IMR-90 (cell line): ENCODE data around the gene KIDINS220. TPM values are rescaled to one million over a fixed set of nuclear protein-coding genes. Genes with fewer than 3 reads are reported as not detected.

ENCODE experiments used
- ATAC-seq: fragments of 200-7000 bp; cut with Tn5 transposase; 2 replicates; pipeline ENCODE4 v1.9.1; 2020; ENCODE audit warnings: low read depth, mild to moderate bottlenecking, moderate library complexity
- BruUV-seq: library from RNA; stranded (reverse); fragments of 400-500 nt; replicated peaks from 2 replicates; lab custom pipeline; 2021; lab: Mats Ljungman, UMichigan
- CTCF ChIA-PET: fragments of 300-600 bp; formaldehyde crosslinking; extraction: SDS; loops from one replicate; lab custom pipeline; 2021; ENCODE audit warnings: antibody characterized with exemption; lab: Yijun Ruan, JAX
- POLR2A ChIA-PET: fragments of 300-600 bp; sonication (Branson Sonifier 250); formaldehyde crosslinking; loops from one replicate; lab custom pipeline; 2022; ENCODE audit warnings: antibody characterized with exemption; ENCODE audit not compliant: unreplicated experiment; lab: Charles Lee
- DNase-seq: peaks from one replicate; pipeline ENCODE4 v3.0.0; 2013
- H2AFZ ChIP-seq: replicated peaks from 2 replicates; pipeline ENCODE3; 2013; ENCODE audit warnings: low read length, mild to moderate bottlenecking; ENCODE audit not compliant: poor library complexity
- H2AK5ac ChIP-seq: 2 replicates; pipeline ENCODE4 v1.6.1; 2013; ENCODE audit warnings: low read depth, low read length, inconsistent platforms
- H2AK9ac ChIP-seq: replicated peaks from 2 replicates; pipeline ENCODE3; 2013; ENCODE audit warnings: mild to moderate bottlenecking, low read depth, low read length, moderate library complexity; ENCODE audit not compliant: poor library complexity
- H2BK120ac ChIP-seq: 2 replicates; pipeline ENCODE4 v1.6.1; 2013; ENCODE audit warnings: low read depth, low read length, inconsistent platforms
- H2BK15ac ChIP-seq: 3 replicates; pipeline ENCODE4 v1.6.1; 2013; ENCODE audit warnings: low read depth, low read length, inconsistent platforms
- H2BK20ac ChIP-seq: 2 replicates; pipeline ENCODE4 v1.6.1; 2013; ENCODE audit warnings: low read depth, mild to moderate bottlenecking, inconsistent platforms, low read length, moderate library complexity
- H2BK5ac ChIP-seq: 2 replicates; pipeline ENCODE4 v1.6.1; 2013; ENCODE audit warnings: mild to moderate bottlenecking, low read depth, low read length, inconsistent platforms; ENCODE audit not compliant: poor library complexity, severe bottlenecking
- H3K14ac ChIP-seq: replicated peaks from 2 replicates; pipeline ENCODE4 v1.6.1; 2013; ENCODE audit warnings: low read depth, low read length, inconsistent platforms
- H3K18ac ChIP-seq: 2 replicates; pipeline ENCODE4 v1.6.1; 2013; ENCODE audit warnings: low read depth, low read length, control low read depth
- H3K23ac ChIP-seq: 2 replicates; pipeline ENCODE4 v1.6.1; 2013; ENCODE audit warnings: low read depth, low read length, inconsistent platforms
- H3K27ac ChIP-seq: 2 replicates; pipeline ENCODE4 v1.5.1; 2013; ENCODE audit warnings: mild to moderate bottlenecking, control low read depth, low read length; ENCODE audit not compliant: insufficient read depth
- H3K27me3 ChIP-seq: 2 replicates; pipeline ENCODE4 v1.6.1; 2013; ENCODE audit warnings: low read length; ENCODE audit not compliant: control insufficient read depth, insufficient read depth
- H3K36me3 ChIP-seq: 2 replicates; pipeline ENCODE4 v1.6.1; 2013; ENCODE audit warnings: low read length, mixed read lengths; ENCODE audit not compliant: control insufficient read depth, insufficient read depth
- H3K4ac ChIP-seq: 2 replicates; pipeline ENCODE4 v1.6.1; 2013; ENCODE audit warnings: low read depth, low read length, inconsistent platforms
- H3K4me1 ChIP-seq: 2 replicates; pipeline ENCODE4 v1.6.1; 2013; ENCODE audit warnings: low read length, mixed read lengths; ENCODE audit not compliant: control insufficient read depth, insufficient read depth
- H3K4me2 ChIP-seq: 2 replicates; pipeline ENCODE4 v1.6.1; 2013; ENCODE audit warnings: low read depth, mild to moderate bottlenecking, control low read depth, low read length, moderate library complexity
- H3K4me3 ChIP-seq: 2 replicates; pipeline ENCODE4 v1.5.1; 2013; ENCODE audit warnings: low read depth, mild to moderate bottlenecking, control low read depth, low read length, moderate library complexity; ENCODE audit not compliant: insufficient read depth
- H3K56ac ChIP-seq: 2 replicates; pipeline ENCODE4 v1.6.1; 2013; ENCODE audit warnings: low read length, inconsistent platforms; ENCODE audit not compliant: insufficient read depth; ENCODE audit errors: extremely low read depth
- H3K79me1 ChIP-seq, 2 experiments: 2 replicates each; pipeline ENCODE4 v1.6.1; 2013; ENCODE audit warnings: low read length in 2 of 2, inconsistent platforms in 1 of 2, low read depth in 1 of 2
- H3K9ac ChIP-seq: 2 replicates; pipeline ENCODE4 v1.6.1; 2013; ENCODE audit warnings: low read depth, low read length, control low read depth
- H3K9me1 ChIP-seq: 2 replicates; pipeline ENCODE4 v1.6.1; 2013; ENCODE audit warnings: low read length, inconsistent platforms; ENCODE audit not compliant: insufficient read depth
- H3K9me3 ChIP-seq: 2 replicates; pipeline ENCODE4 v1.6.1; 2013; ENCODE audit warnings: low read length; ENCODE audit not compliant: control insufficient read depth, insufficient read depth
- H4K20me1 ChIP-seq: 2 replicates; pipeline ENCODE4 v1.6.1; 2013; ENCODE audit warnings: low read length, inconsistent platforms; ENCODE audit not compliant: insufficient read depth
- H4K5ac ChIP-seq: 2 replicates; pipeline ENCODE4 v1.6.1; 2013; ENCODE audit warnings: mild to moderate bottlenecking, low read depth, low read length, control low read depth
- H4K8ac ChIP-seq, 2 experiments: 2 replicates each; pipeline ENCODE4 v1.6.1; 2013; ENCODE audit warnings: low read depth in 2 of 2, low read length in 2 of 2, control low read depth in 1 of 2, inconsistent platforms in 1 of 2
- H4K91ac ChIP-seq: 2 replicates; pipeline ENCODE4 v1.6.1; 2013; ENCODE audit warnings: low read depth, low read length, inconsistent platforms; ENCODE audit not compliant: insufficient read depth
- BHLHE40 ChIP-seq: fragments of 150-350 bp; IDR thresholded peaks from 2 replicates; pipeline ENCODE4 v1.6.1; 2016; ENCODE audit warnings: mild to moderate bottlenecking, low read depth, low read length
- CEBPB ChIP-seq: IDR thresholded peaks from 2 replicates; pipeline ENCODE4 v1.6.1; 2012; ENCODE audit warnings: low read depth, low read length, improper control_type of control experiment
- CHD1 ChIP-seq: IDR thresholded peaks from 2 replicates; pipeline ENCODE4 v1.6.1; 2012; ENCODE audit warnings: low read depth, low read length, improper control_type of control experiment
- FOS ChIP-seq: fragments of 150-350 bp; IDR thresholded peaks from 2 replicates; pipeline ENCODE4 v1.6.1; 2016; ENCODE audit warnings: low read depth, low read length
- MAFK ChIP-seq: IDR thresholded peaks from 2 replicates; pipeline ENCODE4 v1.6.1; 2012; ENCODE audit warnings: low read depth, low read length, improper control_type of control experiment
- MAZ ChIP-seq: IDR thresholded peaks from 2 replicates; pipeline ENCODE4 v1.6.1; 2012; ENCODE audit warnings: low read depth, mild to moderate bottlenecking, low read length, improper control_type of control experiment, moderate library complexity, borderline replicate concordance
- MXI1 ChIP-seq: IDR thresholded peaks from 2 replicates; pipeline ENCODE4 v1.6.1; 2012; ENCODE audit warnings: low read depth, mild to moderate bottlenecking, low read length, moderate library complexity, borderline replicate concordance
- POLR2A ChIP-seq: IDR thresholded peaks from 2 replicates; pipeline ENCODE4 v1.6.1; 2012; ENCODE audit warnings: mild to moderate bottlenecking, low read depth, low read length
- RAD21 ChIP-seq: IDR thresholded peaks from 2 replicates; pipeline ENCODE4 v1.6.1; 2012; ENCODE audit warnings: low read length, improper control_type of control experiment
- RCOR1 ChIP-seq: IDR thresholded peaks from 2 replicates; pipeline ENCODE4 v1.6.1; 2012; ENCODE audit warnings: mild to moderate bottlenecking, low read length, improper control_type of control experiment; ENCODE audit not compliant: insufficient replicate concordance
- SMC3 ChIP-seq: fragments of 150-350 bp; IDR thresholded peaks from 2 replicates; pipeline ENCODE4 v1.6.1; 2016; ENCODE audit warnings: low read depth, mild to moderate bottlenecking, antibody characterized with exemption, low read length, moderate library complexity
- WGBS, 2 experiments: methylation state at CpG; one replicate each; pipeline versions ENCODE4 v1.1.5 to v1.1.7; 2013; ENCODE audit warnings: missing lambda C conversion rate in 2 of 2; ENCODE audit not compliant: insufficient read length in 1 of 2; ENCODE audit errors: extremely low coverage in 2 of 2; 5-methylcytosine and 5-hydroxymethylcytosine counted together
- dilution Hi-C: fragments of 300-500 bp; cut with HindIII; formaldehyde crosslinking; loops from one replicate; pipeline ENCODE4 v1.14.3; 2018; ENCODE audit warnings: low sequenced_read_pairs; ENCODE audit not compliant: unreplicated experiment
- in situ Hi-C: fragments of 300-500 bp; cut with MboI; formaldehyde crosslinking; loops from 3 replicates; pipeline ENCODE4 v1.14.3; 2019; ENCODE audit warnings: low sequenced_read_pairs, inconsistent platforms, mixed read lengths
- intact Hi-C: fragments of 100-400 bp; cut with micrococcal nuclease; formaldehyde crosslinking; loops from 2 replicates; pipeline ENCODE4 v1.10.0; 2022
- polyA plus RNA-seq, 3 experiments: library from polyadenylated mRNA; depleted of rRNA; stranded (reverse); fragments of >200 nt; gene quantifications; 2 replicates each; pipeline ENCODE4 v1.2.3, GENCODE V29; 2012; ENCODE audit warnings: low replicate concordance in 1 of 3
- total RNA-seq: library from RNA; depleted of rRNA; stranded (reverse); fragments of >200 nt; gene quantifications from 2 replicates; pipeline ENCODE4 v1.2.3, GENCODE V29; 2012
- TF ChIP-seq, protein P1 (sequence below): conservative IDR thresholded peaks from 2 replicates; pipeline ENCODE4 v1.5.1; 2012; ENCODE audit warnings: mild to moderate bottlenecking, low read depth, low read length, improper control_type of control experiment

KIDINS220 gene
- total and polyA plus RNA-seq, 2 of the 4 experiments (the other 2 are of a cell fraction): 23.1 to 63.4 TPM

DNA sequence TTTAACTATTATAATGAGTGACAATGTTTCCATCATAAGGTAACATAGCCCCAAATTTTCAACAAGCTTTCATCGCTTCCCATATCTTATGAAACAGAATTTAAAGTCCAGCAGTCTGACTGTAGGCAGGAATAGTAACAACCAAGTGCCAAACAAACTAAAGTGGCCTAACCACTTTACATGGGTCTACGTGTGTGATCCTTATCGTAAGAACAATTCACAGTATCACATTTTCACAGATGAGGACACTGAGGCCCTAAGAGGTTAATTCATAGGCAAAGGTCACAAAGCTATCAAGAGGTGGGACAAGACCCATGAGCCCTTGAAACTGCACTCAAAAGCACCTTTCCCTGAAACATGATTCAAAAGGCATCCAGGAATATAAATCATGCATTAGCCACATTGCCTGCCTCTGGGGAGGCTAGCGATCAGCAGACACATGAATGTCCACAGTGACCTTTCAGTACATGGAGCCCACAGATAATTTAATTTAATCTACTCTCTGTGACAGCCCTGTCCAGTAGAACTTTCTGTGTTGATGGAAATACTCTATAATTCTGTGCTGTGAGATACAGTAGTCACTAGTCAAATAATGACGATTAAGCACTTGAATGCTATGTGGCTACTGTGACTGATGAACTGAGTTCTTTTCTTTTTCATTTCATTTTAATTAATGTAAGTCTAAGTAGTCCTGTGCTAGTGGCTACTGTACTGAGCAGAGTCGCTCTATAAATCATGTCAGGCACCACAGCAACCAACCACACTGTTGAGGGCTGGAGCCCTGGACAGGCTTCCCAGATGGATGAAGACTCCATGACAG, 30.3 kb downstream of the KIDINS220 start (continued):
- TF ChIP-seq MAFK: no peak

- Histone ChIP-seq H3K9ac (no peak overlapping the region), H3K4ac (no peak overlapping the region), H2AK9ac (no peak overlapping the region), H3K9me3 (no peaks in the 10 kb centered on the region), H3K23ac (no peak overlapping the region; the same call in 1 of the 2 replicates), H2AFZ (no peak overlapping the region), H3K4me1 (0 out of 2 replicates have a peak, but pooled peaks cover 2% of the 10 kb centered on the region), H4K8ac (no peak overlapping the region), H2BK20ac (no peak overlapping the region), H3K14ac (no peak overlapping the region), H2BK120ac (no peak overlapping the region), H3K18ac (no peak overlapping the region), H4K20me1 (no peaks in the 10 kb centered on the region), H3K9me1 (peaks cover 14% of the 10 kb centered on the region), H3K36me3 (peaks cover 27% of the 10 kb centered on the region), H2BK15ac (no peak overlapping the region), H2BK5ac (no peak overlapping the region), H3K56ac (no peak overlapping the region), H4K5ac (no peak overlapping the region), H3K27ac (no peak overlapping the region), H3K4me3 (no peak overlapping the region), H3K4me2 (no peak overlapping the region), H2AK5ac (0 out of 2 replicates have a peak overlapping the region, but pooled peaks have one; percentile 13), H4K91ac (no peak overlapping the region), H3K27me3 (no peaks in the 10 kb centered on the region), H3K79me1 (peaks cover 21 to 38% of the 10 kb centered on the region in 2 experiments; a peak in 3 of 4 replicates)
- DNase-seq (no peak), ATAC-seq (no peak)
- in situ Hi-C loops: no loop called here
- POLR2A ChIA-PET: interaction anchor here (0.5 kb wide), 1 partner anchor 1901 kb away, joined by 4 read pairs; no protein-coding TSS in a partner anchor
- no TSS peak for BruUV-seq
- intact Hi-C loops: no loop called here
- dilution Hi-C loops: no loop called here
- CTCF ChIA-PET: interaction anchor here (1.0 kb wide), 1 partner anchor 11 kb away, joined by 4 read pairs; no protein-coding TSS in a partner anchor
- TF ChIP-seq MXI1 (no peak), RAD21 (no peak), POLR2A (no peak), RCOR1 (no peak), CEBPB (no peak), CHD1 (no peak), BHLHE40 (no peak), FOS (no peak), MAZ (no peak), SMC3 (no peak)
- TF ChIP-seq, protein P1, sequence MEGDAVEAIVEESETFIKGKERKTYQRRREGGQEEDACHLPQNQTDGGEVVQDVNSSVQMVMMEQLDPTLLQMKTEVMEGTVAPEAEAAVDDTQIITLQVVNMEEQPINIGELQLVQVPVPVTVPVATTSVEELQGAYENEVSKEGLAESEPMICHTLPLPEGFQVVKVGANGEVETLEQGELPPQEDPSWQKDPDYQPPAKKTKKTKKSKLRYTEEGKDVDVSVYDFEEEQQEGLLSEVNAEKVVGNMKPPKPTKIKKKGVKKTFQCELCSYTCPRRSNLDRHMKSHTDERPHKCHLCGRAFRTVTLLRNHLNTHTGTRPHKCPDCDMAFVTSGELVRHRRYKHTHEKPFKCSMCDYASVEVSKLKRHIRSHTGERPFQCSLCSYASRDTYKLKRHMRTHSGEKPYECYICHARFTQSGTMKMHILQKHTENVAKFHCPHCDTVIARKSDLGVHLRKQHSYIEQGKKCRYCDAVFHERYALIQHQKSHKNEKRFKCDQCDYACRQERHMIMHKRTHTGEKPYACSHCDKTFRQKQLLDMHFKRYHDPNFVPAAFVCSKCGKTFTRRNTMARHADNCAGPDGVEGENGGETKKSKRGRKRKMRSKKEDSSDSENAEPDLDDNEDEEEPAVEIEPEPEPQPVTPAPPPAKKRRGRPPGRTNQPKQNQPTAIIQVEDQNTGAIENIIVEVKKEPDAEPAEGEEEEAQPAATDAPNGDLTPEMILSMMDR: no peak
- no CpG with 5 or more reads among the region's 6 CpGs for WGBS, 2 experiments
Measured at GRCh38 chr2:8805278-8806210, 31.9 kb downstream of the KIDINS220 start.
